H9 (cell line): Measurements from ENCODE around the gene IL12A. TPM values are rescaled to one million over a fixed set of nuclear protein-coding genes. Genes with fewer than 3 reads are reported as not detected.

ENCODE experiments used
- DNase-seq: peaks from one replicate; pipeline ENCODE4 v3.0.0-alpha.2; 2017
- H2AFZ ChIP-seq: one replicate; pipeline ENCODE4 v1.6.1; 2013; ENCODE audit warnings: mild to moderate bottlenecking, low read length, control low read depth, moderate library complexity
- H2AK5ac ChIP-seq: 2 replicates; pipeline ENCODE4 v1.6.1; 2013; ENCODE audit warnings: low read length, control low read depth, mixed read lengths; ENCODE audit not compliant: insufficient read length
- H2BK120ac ChIP-seq: one replicate; pipeline ENCODE4 v1.6.1; 2013; ENCODE audit warnings: low read depth, mild to moderate bottlenecking, low read length, control low read depth, inconsistent platforms; ENCODE audit not compliant: poor library complexity, severe bottlenecking
- H2BK12ac ChIP-seq: 2 replicates; pipeline ENCODE4 v1.6.1; 2013; ENCODE audit warnings: low read length, control low read depth, mixed read lengths, low read depth; ENCODE audit not compliant: insufficient read length
- H2BK15ac ChIP-seq: 2 replicates; pipeline ENCODE4 v1.6.1; 2013; ENCODE audit warnings: low read depth, low read length, control low read depth
- H2BK20ac ChIP-seq: one replicate; pipeline ENCODE4 v1.6.1; 2013; ENCODE audit warnings: low read depth, mild to moderate bottlenecking, low read length, control low read depth, inconsistent platforms; ENCODE audit not compliant: poor library complexity, severe bottlenecking
- H2BK5ac ChIP-seq: 2 replicates; pipeline ENCODE4 v1.6.1; 2013; ENCODE audit warnings: low read length, control low read depth, mixed read lengths; ENCODE audit not compliant: insufficient read length
- H3K14ac ChIP-seq: 2 replicates; pipeline ENCODE4 v1.6.1; 2013; ENCODE audit warnings: low read length, control low read depth; ENCODE audit not compliant: insufficient read depth
- H3K18ac ChIP-seq: 2 replicates; pipeline ENCODE4 v1.6.1; 2013; ENCODE audit warnings: low read depth, mild to moderate bottlenecking, mixed read lengths, low read length, control low read depth; ENCODE audit not compliant: insufficient read length
- H3K23ac ChIP-seq: 2 replicates; pipeline ENCODE4 v1.6.1; 2013; ENCODE audit warnings: low read length, control low read depth, mixed read lengths, low read depth; ENCODE audit not compliant: insufficient read length
- H3K23me2 ChIP-seq: 2 replicates; pipeline ENCODE4 v1.6.1; 2013; ENCODE audit warnings: low read depth, mild to moderate bottlenecking, mixed read lengths, low read length, control low read depth; ENCODE audit not compliant: insufficient read length, poor library complexity, severe bottlenecking
- H3K27ac ChIP-seq: 2 replicates; pipeline ENCODE4 v1.5.1; 2013; ENCODE audit warnings: low read length, control low read depth, mixed read lengths, low read depth; ENCODE audit not compliant: insufficient read length
- H3K27me3 ChIP-seq: 2 replicates; pipeline ENCODE4 v1.6.1; 2013; ENCODE audit warnings: low read length, control low read depth, inconsistent platforms; ENCODE audit not compliant: insufficient read depth
- H3K4ac ChIP-seq: 2 replicates; pipeline ENCODE4 v1.6.1; 2013; ENCODE audit warnings: low read depth, mild to moderate bottlenecking, control low read depth, inconsistent platforms, low read length, moderate library complexity
- H3K4me1 ChIP-seq: 2 replicates; pipeline ENCODE4 v1.6.1; 2013; ENCODE audit warnings: low read length, control low read depth, inconsistent platforms; ENCODE audit not compliant: insufficient read depth
- H3K4me2 ChIP-seq: 2 replicates; pipeline ENCODE4 v1.6.1; 2013; ENCODE audit warnings: low read length, control low read depth, mixed read lengths; ENCODE audit not compliant: insufficient read length, insufficient read depth
- H3K56ac ChIP-seq: 2 replicates; pipeline ENCODE4 v1.6.1; 2013; ENCODE audit warnings: low read depth, mild to moderate bottlenecking, mixed read lengths, low read length, control low read depth; ENCODE audit not compliant: insufficient read length
- H3K79me1 ChIP-seq: 2 replicates; pipeline ENCODE4 v1.6.1; 2013; ENCODE audit warnings: low read depth, mild to moderate bottlenecking, moderate library complexity, low read length, control low read depth, inconsistent platforms; ENCODE audit not compliant: insufficient read depth, poor library complexity, severe bottlenecking
- H3K79me2 ChIP-seq: 2 replicates; pipeline ENCODE4 v1.6.1; 2013; ENCODE audit warnings: low read length, control low read depth, inconsistent platforms; ENCODE audit not compliant: insufficient read depth
- H3K9ac ChIP-seq: 2 replicates; pipeline ENCODE4 v1.6.1; 2013; ENCODE audit warnings: low read length, control low read depth, mixed read lengths; ENCODE audit not compliant: insufficient read length; ENCODE audit errors: extremely low read depth
- H3K9me3 ChIP-seq: one replicate; pipeline ENCODE4 v1.6.1; 2013; ENCODE audit warnings: low read depth, low read length, inconsistent platforms; ENCODE audit not compliant: control insufficient read depth
- H3T11ph ChIP-seq: one replicate; pipeline ENCODE4 v1.6.1; 2013; ENCODE audit warnings: mild to moderate bottlenecking, low read length, control low read depth, inconsistent platforms
- H4K20me1 ChIP-seq: one replicate; pipeline ENCODE4 v1.6.1; 2013; ENCODE audit not compliant: control insufficient read depth, insufficient read length, insufficient read depth
- H4K5ac ChIP-seq: 2 replicates; pipeline ENCODE4 v1.6.1; 2013; ENCODE audit warnings: low read depth, mild to moderate bottlenecking, mixed read lengths, low read length, control low read depth; ENCODE audit not compliant: insufficient read length
- H4K8ac ChIP-seq: replicated peaks from 2 replicates; pipeline ENCODE4 v1.6.1; 2013; ENCODE audit warnings: low read length, control low read depth, mixed read lengths, low read depth; ENCODE audit not compliant: insufficient read length
- H4K91ac ChIP-seq: 2 replicates; pipeline ENCODE4 v1.6.1; 2013; ENCODE audit warnings: low read depth, mild to moderate bottlenecking, moderate library complexity, mixed read lengths, low read length, control low read depth; ENCODE audit not compliant: insufficient read length
- H3K27ac Mint-ChIP-seq, 3 experiments: 2 replicates in 2 of 3; 3 replicates in 1 of 3; pipeline ENCODE4 v1.8.0; 2020 to 2021; ENCODE audit warnings: mixed read lengths in 3 of 3, mild to moderate bottlenecking in 1 of 3, moderate library complexity in 1 of 3
- H3K27me3 Mint-ChIP-seq: 2 replicates; pipeline ENCODE4 v1.8.0; 2021; ENCODE audit warnings: low read depth, mild to moderate bottlenecking, moderate library complexity, mixed read lengths
- H3K36me3 Mint-ChIP-seq, 3 experiments: 2 replicates in 2 of 3; 3 replicates in 1 of 3; pipeline ENCODE4 v1.8.0; 2020 to 2021; ENCODE audit warnings: low read depth in 3 of 3, mixed read lengths in 3 of 3; ENCODE audit not compliant: insufficient read depth in 1 of 3
- H3K4me1 Mint-ChIP-seq, 2 experiments: 2 replicates each; pipeline ENCODE4 v1.8.0; 2020; ENCODE audit warnings: mixed read lengths in 2 of 2
- H3K4me3 Mint-ChIP-seq, 2 experiments: 2 replicates in 1 of 2; 3 replicates in 1 of 2; pipeline ENCODE4 v1.8.0; 2020 to 2021; ENCODE audit warnings: mild to moderate bottlenecking in 2 of 2, mixed read lengths in 2 of 2, moderate library complexity in 1 of 2
- H3K9me3 Mint-ChIP-seq, 2 experiments: 2 replicates in 1 of 2; 3 replicates in 1 of 2; pipeline ENCODE4 v1.8.0; 2020; ENCODE audit warnings: mild to moderate bottlenecking in 2 of 2, mixed read lengths in 2 of 2, moderate library complexity in 1 of 2
- WGBS: extraction: QIAGEN DNeasy Blood & Tissue Kit; methylation state at CpG from one replicate; pipeline ENCODE4 v1.1.7; 2013; ENCODE audit warnings: missing lambda C conversion rate, low lambda C conversion rate, mixed read lengths; ENCODE audit not compliant: insufficient read length; ENCODE audit errors: extremely low coverage; 5-methylcytosine and 5-hydroxymethylcytosine counted together
- total RNA-seq: library from RNA; stranded (reverse); gene quantifications from 2 replicates; pipeline ENCODE4 v1.2.1, GENCODE V29; 2021
- TF ChIP-seq, protein P1 (sequence below): fragments of 200-600 bp; sonication (generic); conservative IDR thresholded peaks from 3 replicates; pipeline ENCODE4 v1.8.0; 2021; ENCODE audit warnings: antibody characterized with exemption, mild to moderate bottlenecking

The IL12A gene
- total RNA-seq, 1 experiment from 2014 or later, result 0.50 TPM

DNA sequence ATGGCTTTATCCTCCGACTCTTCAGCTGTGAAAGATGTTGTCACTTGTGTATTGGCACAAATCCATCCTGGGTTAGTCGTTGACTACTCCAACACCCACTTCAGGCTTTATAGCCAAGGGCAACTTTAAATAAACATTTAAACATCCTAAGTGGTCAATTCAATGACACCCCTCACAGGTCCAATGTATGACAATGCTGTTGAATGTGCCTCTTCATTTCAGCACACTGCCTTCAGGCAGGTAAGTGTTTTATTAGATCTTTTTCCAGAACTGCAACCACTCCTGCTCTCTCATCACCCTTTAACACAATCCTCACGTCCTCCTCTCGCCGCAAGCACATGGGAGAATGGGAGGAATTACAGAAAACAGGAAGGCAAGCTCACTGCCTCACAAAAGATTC lies 30.3 kb downstream of the IL12A start:
- Histone ChIP-seq H3K27me3 (no peaks in the 10 kb centered on the region), H4K8ac (no peak overlapping the region), H2BK15ac (no peak overlapping the region), H2BK20ac (no peak overlapping the region), H3K9me3 (no peaks in the 10 kb centered on the region), H3K56ac (no peak overlapping the region), H4K91ac (no peak overlapping the region), H3K79me1 (no peaks in the 10 kb centered on the region), H4K5ac (no peak overlapping the region), H2BK5ac (no peak overlapping the region), H2AFZ (no peak overlapping the region), H2AK5ac (no peak overlapping the region), H4K20me1 (no peaks in the 10 kb centered on the region), H3T11ph (no peak overlapping the region), H2BK120ac (no peak overlapping the region), H3K4me1 (no peaks in the 10 kb centered on the region), H3K23ac (no peak overlapping the region), H3K23me2 (no peaks in the 10 kb centered on the region), H3K4me2 (no peak overlapping the region), H3K79me2 (no peaks in the 10 kb centered on the region), H3K9ac (no peak overlapping the region), H3K4ac (no peak overlapping the region), H3K18ac (no peak overlapping the region), H3K27ac (no peak overlapping the region), H2BK12ac (no peak overlapping the region), H3K14ac (no peak overlapping the region)
- Mint-ChIP-seq H3K4me3 (no peak overlapping the region), H3K36me3 (no peaks in the 10 kb centered on the region), H3K27me3 (peaks cover 11% of the 10 kb centered on the region), H3K27ac (no peak overlapping the region; a peak in 1 of 7 replicates), H3K9me3 (no peaks in the 10 kb centered on the region; a peak in 1 of 5 replicates), H3K4me1 (no peaks in the 10 kb centered on the region)
- no peak for DNase-seq
- WGBS, result no CpG with 5 or more reads among the region's 5 CpGs
- TF ChIP-seq, protein P1, sequence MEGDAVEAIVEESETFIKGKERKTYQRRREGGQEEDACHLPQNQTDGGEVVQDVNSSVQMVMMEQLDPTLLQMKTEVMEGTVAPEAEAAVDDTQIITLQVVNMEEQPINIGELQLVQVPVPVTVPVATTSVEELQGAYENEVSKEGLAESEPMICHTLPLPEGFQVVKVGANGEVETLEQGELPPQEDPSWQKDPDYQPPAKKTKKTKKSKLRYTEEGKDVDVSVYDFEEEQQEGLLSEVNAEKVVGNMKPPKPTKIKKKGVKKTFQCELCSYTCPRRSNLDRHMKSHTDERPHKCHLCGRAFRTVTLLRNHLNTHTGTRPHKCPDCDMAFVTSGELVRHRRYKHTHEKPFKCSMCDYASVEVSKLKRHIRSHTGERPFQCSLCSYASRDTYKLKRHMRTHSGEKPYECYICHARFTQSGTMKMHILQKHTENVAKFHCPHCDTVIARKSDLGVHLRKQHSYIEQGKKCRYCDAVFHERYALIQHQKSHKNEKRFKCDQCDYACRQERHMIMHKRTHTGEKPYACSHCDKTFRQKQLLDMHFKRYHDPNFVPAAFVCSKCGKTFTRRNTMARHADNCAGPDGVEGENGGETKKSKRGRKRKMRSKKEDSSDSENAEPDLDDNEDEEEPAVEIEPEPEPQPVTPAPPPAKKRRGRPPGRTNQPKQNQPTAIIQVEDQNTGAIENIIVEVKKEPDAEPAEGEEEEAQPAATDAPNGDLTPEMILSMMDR, result no peak
